Heart left ventricle (tissue), 13 donors: ENCODE measurements around the gene AURKB.

Source experiments
- POLR2A ChIP-seq, 2 donors: fragments of 450-650 bp; IDR thresholded peaks; one replicate each; pipeline ENCODE4 v1.6.1; 2017; ENCODE audit warnings: antibody characterized with exemption in 2 of 2, mild to moderate bottlenecking in 2 of 2, moderate library complexity in 2 of 2
- TF ChIP-seq, protein P1 (sequence below), 12 donors: fragments of 200-600 bp; sonication (generic) in 4 of 12; IDR thresholded peaks; one replicate each; pipeline versions ENCODE4 v1.5.0 to v1.8.0; 2018 to 2022; ENCODE audit warnings: antibody characterized with exemption in 12 of 12, mild to moderate bottlenecking in 5 of 12
- donor health status: ischemic (EF 13 %, LVEDD 7.1; RV severe dilation, severe dysfunction).
- donor health status: DM: no; HTN: yes; CAD: no.
- donor health status: DM: no; HTN: no; CAD: no.
- donor health status: ischemic (EF 25% LVEDD 6.9; RV normal size, moderate dysfunction).
- donor health status: ischemic (EF 25% LVEDD 5.7; RV mildly dilated, moderate dysfunction).
- donor health status: ischemic (EF 35%, LVEDD 5.7; RV mildly dilated, moderate dysfunction).
- donor health status: nonischemic (EF 11% LVEDD 7.7; RV severe dilation, severe dysfunction).
- donor health status: DM: yes; HTN: yes; CAD: no.
- donor health status: PGD.
- donor health status: ischemic (EF 29% LVEDD 5.4; RV normal size, mild dysfunction).
- donor health status: nonischemic (EF 23%, LVEDD 6.1; RV moderate dilation, normal function).

DNA sequence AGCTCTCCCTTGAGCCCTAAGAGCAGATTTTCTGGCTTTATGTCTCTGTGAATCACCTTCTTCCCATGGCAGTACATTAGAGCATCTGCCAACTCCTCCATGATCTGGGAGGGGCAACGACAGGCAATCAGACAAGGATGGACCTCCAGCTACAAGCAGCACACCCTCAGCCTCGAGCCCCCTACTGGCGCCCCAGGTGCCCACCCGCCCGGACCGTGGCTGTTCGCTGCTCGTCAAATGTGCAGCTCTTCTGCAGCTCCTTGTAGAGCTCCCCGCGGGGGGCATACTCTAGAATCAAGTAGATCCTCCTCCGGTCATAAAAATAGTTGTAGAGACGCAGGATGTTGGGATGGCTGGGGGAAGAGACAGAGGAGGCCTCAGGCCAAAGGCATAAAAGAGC is 3.8 kb downstream of the AURKB start:
- TF ChIP-seq, protein P1, sequence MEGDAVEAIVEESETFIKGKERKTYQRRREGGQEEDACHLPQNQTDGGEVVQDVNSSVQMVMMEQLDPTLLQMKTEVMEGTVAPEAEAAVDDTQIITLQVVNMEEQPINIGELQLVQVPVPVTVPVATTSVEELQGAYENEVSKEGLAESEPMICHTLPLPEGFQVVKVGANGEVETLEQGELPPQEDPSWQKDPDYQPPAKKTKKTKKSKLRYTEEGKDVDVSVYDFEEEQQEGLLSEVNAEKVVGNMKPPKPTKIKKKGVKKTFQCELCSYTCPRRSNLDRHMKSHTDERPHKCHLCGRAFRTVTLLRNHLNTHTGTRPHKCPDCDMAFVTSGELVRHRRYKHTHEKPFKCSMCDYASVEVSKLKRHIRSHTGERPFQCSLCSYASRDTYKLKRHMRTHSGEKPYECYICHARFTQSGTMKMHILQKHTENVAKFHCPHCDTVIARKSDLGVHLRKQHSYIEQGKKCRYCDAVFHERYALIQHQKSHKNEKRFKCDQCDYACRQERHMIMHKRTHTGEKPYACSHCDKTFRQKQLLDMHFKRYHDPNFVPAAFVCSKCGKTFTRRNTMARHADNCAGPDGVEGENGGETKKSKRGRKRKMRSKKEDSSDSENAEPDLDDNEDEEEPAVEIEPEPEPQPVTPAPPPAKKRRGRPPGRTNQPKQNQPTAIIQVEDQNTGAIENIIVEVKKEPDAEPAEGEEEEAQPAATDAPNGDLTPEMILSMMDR (IDR thresholded peaks at IDR 0.05), result no peak
- no peak for TF ChIP-seq POLR2A (IDR thresholded peaks at IDR 0.05)
